Keratinocyte (primary cell): ENCODE data around the gene FNDC8.

Experiments
- CTCF ChIP-seq, 3 experiments: IDR thresholded peaks in 1 of 3; conservative IDR thresholded peaks in 1 of 3; optimal IDR thresholded peaks in 1 of 3; 2 replicates in 2 of 3; 3 replicates in 1 of 3; pipeline versions ENCODE3 to v1.5.1; 2011; ENCODE audit warnings: low read length in 3 of 3, mild to moderate bottlenecking in 3 of 3, moderate library complexity in 2 of 3, control low read depth in 1 of 3, inconsistent platforms in 1 of 3; ENCODE audit not compliant: insufficient read depth in 2 of 3; ENCODE audit errors: extremely low read depth in 1 of 3
- EZH2 ChIP-seq: IDR thresholded peaks from one replicate; pipeline ENCODE4 v1.6.1; 2012; ENCODE audit warnings: inconsistent platforms, mild to moderate bottlenecking, low read length, moderate library complexity

- TF ChIP-seq CTCF (optimal IDR thresholded peaks at IDR 0.05 in 1 of 3, IDR thresholded peaks at IDR 0.05 in 1 of 3, conservative IDR thresholded peaks at IDR 0.05 in 1 of 3; ENCODE audit: extremely low read depth in 1 of 3, insufficient read depth in 2 of 3, low read length in 3 of 3), result no peak
- TF ChIP-seq EZH2, result no peak
Observed at GRCh38 chr17:35081638-35082037, 39.8 kb upstream of the FNDC8 start.
